Measurements from ENCODE around the gene MT2A.
"Not testable (repeated sequence)": the region's sequence is repeated elsewhere in the genome, so short reads cannot be mapped to it uniquely, and the experiment has no call there.

MT2A gene

GRCh38 chr16:56601325-56601724 is 7.1 kb upstream of the MT2A start:
- no peak for DNase-seq

GRCh38 chr16:56603589-56603988 is 4.8 kb upstream of the MT2A start:
- DNase-seq: peak; percentile 61 to 70

GRCh38 chr16:56604966-56605365 is 3.4 kb upstream of the MT2A start:
- no peak for DNase-seq

- DNase-seq: no peak
Measured at GRCh38 chr16:56605475-56605874, 2.9 kb upstream of the MT2A start.

- DNase-seq: no peak
Measured at GRCh38 chr16:56606071-56606475, 2.3 kb upstream of the MT2A start.

GRCh38 chr16:56606476-56607108 is 1.8 kb upstream of the MT2A start:
- DNase-seq: no peak

- DNase-seq: peak in 1 of 2 experiments; percentile 37
Measured at GRCh38 chr16:56607109-56607618, 1.2 kb upstream of the MT2A start.

GRCh38 chr16:56607675-56608042 is 725 bp upstream of the MT2A start:
- no peak for DNase-seq

- DNase-seq: peak; percentile 8 to 13
Measured at GRCh38 chr16:56608876-56609462, 585 bp downstream of the MT2A start.

GRCh38 chr16:56609463-56609921 is 1.1 kb downstream of the MT2A start:
- peak; percentile 25 to 27 for DNase-seq

- DNase-seq: no peak
Measured at GRCh38 chr16:56610017-56610608, 1.7 kb downstream of the MT2A start.

GRCh38 chr16:56610609-56611111 is 2.3 kb downstream of the MT2A start:
- DNase-seq: no peak

- DNase-seq: no peak
Measured at GRCh38 chr16:56611281-56611833, 3.0 kb downstream of the MT2A start.

- DNase-seq: no peak
Measured at GRCh38 chr16:56613706-56614105, 5.3 kb downstream of the MT2A start.

GRCh38 chr16:56614549-56614991 is 6.2 kb downstream of the MT2A start:
- DNase-seq: no peak

- DNase-seq: no peak
Measured at GRCh38 chr16:56615353-56615752, 7.0 kb downstream of the MT2A start.

- DNase-seq: no peak
Measured at GRCh38 chr16:56616608-56617211, 8.3 kb downstream of the MT2A start.

- DNase-seq: no peak
Measured at GRCh38 chr16:56617212-56618085, 9.1 kb downstream of the MT2A start.

GRCh38 chr16:56618138-56618537 is 9.8 kb downstream of the MT2A start:
- DNase-seq: no peak

GRCh38 chr16:56620339-56620897 is 12.0 kb downstream of the MT2A start:
- no peak for DNase-seq

- not testable (repeated sequence) for DNase-seq
Measured at GRCh38 chr16:56621665-56622445, 13.5 kb downstream of the MT2A start.

Data from SHP77 (cell line).